HCT116 (cell line): Measurements from ENCODE around the gene PREX1.

ENCODE experiments used
- EZH2 ChIP-seq: fragments of 200-600 bp; sonication (generic); IDR thresholded peaks from 2 replicates; pipeline ENCODE4 v1.6.1; 2017; ENCODE audit warnings: antibody characterized with exemption, mixed run types
- POLR2A ChIP-seq: IDR thresholded peaks from 2 replicates; pipeline ENCODE4 v1.7.0; 2011; ENCODE audit warnings: borderline replicate concordance; ENCODE audit not compliant: insufficient read depth, insufficient read length; ENCODE audit errors: extremely low read depth
- SIN3A ChIP-seq: IDR thresholded peaks from 2 replicates; pipeline ENCODE4 v1.6.1; 2012; ENCODE audit warnings: low read depth

DNA sequence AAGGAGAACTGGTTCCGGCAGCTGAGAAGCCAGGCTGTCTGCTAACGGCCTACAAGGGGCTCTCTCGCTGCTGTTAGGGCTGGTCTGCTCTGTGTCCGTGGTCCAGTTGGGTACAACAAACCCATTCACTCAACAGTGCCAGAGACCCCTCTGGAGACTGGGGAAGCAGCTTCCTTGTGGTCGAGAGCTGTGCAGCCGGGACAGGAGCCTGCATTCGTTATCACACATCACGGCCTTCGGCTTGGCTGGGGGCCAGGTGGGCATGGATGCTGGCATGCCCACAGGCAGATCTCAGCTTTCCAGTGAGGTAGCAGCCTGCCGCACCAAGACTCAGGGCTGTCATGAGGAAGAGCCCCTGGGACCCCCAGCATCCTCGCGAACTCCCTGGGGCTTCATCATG, 124.7 kb downstream of the PREX1 start:
- no peak for TF ChIP-seq POLR2A
- no peak for TF ChIP-seq SIN3A
- no peak for TF ChIP-seq EZH2
